Choroid plexus epithelial cell (primary cell): ENCODE data around the gene GSTA4.

Experiments
- DNase-seq: peaks from one replicate; pipeline ENCODE4 v3.0.0-alpha.2; 2010; ENCODE audit warnings: low read depth
- H3K4me3 ChIP-seq: 2 replicates; pipeline ENCODE4 v1.5.1; 2011; ENCODE audit warnings: low read depth, mild to moderate bottlenecking, control low read depth, low read length, moderate library complexity
- CTCF ChIP-seq: conservative IDR thresholded peaks from 2 replicates; pipeline ENCODE4 v1.5.1; 2011; ENCODE audit warnings: low read depth, mild to moderate bottlenecking, control low read depth, inconsistent platforms, low read length, moderate library complexity

Gene GSTA4

GRCh38 chr6:52981222-52981900 is 13.7 kb downstream of the GSTA4 start:
- TF ChIP-seq CTCF: no peak
- DNase-seq: no peak
- no peak overlapping the region for H3K4me3 ChIP-seq

- DNase-seq: no peak
- TF ChIP-seq CTCF: no peak
- H3K4me3 ChIP-seq: no peak overlapping the region
Measured at GRCh38 chr6:52976591-52977035, 18.5 kb downstream of the GSTA4 start.

GRCh38 chr6:52976149-52976548 is 18.9 kb downstream of the GSTA4 start:
- TF ChIP-seq CTCF: no peak
- no peak for DNase-seq

GRCh38 chr6:52975580-52975979 is 19.5 kb downstream of the GSTA4 start:
- peak; percentile 41 for DNase-seq
- TF ChIP-seq CTCF: no peak

More at GRCh38 chr6:52976149-52976548, 18.9 kb downstream of the GSTA4 start:
- no peak overlapping the region for H3K4me3 ChIP-seq

GRCh38 chr6:52972989-52973388 is 22.1 kb downstream of the GSTA4 start:
- H3K4me3 ChIP-seq: no peak overlapping the region
- DNase-seq: no peak
- no peak for TF ChIP-seq CTCF

More at GRCh38 chr6:52975580-52975979, 19.5 kb downstream of the GSTA4 start:
- no peak overlapping the region for H3K4me3 ChIP-seq

GRCh38 chr6:52969359-52969758 is 25.7 kb downstream of the GSTA4 start:
- no peak for DNase-seq
- no peak overlapping the region for H3K4me3 ChIP-seq
- no peak for TF ChIP-seq CTCF

GRCh38 chr6:52966101-52966500 is 29.0 kb downstream of the GSTA4 start:
- TF ChIP-seq CTCF: no peak
- no peak for DNase-seq
- H3K4me3 ChIP-seq: no peak overlapping the region
